Stimulated activated CD4-positive, alpha-beta T cell treated with anti-CD3 and anti-CD28 coated beads, Interleukin-1b, Interleukin-23, amount 100 ng/mL, for 1 hour (primary cell): Measurements from ENCODE around the gene FAM131C.
"Not testable (repeated sequence)": the region's sequence is repeated elsewhere in the genome, so short reads cannot be mapped to it uniquely, and the experiment has no call there.

Experiments
- DNase-seq, 2 donors: peaks; one replicate each; pipeline ENCODE4 v3.0.0-alpha.2; 2020; ENCODE audit warnings: low read depth in 2 of 2

The FAM131C gene

DNA sequence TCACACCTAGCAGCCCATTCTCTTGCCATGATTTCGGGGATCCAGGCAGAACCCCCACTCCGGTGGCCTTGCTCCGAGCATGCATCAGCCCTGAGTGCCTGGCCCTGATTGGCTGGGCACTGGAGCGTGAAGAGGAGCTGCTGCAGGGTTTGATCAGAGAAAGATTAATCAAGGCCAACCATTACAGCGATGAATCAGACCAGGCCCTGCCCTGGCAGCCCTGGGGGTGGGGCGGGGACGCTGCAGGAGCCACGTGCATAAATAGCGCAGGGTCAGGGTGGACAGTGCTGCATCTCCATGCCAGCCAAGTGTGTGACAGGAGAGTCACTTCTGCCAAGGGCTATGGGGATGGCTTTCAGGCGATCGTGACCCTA, 3.4 kb upstream of the FAM131C start:
- DNase-seq = no peak

- DNase-seq = no peak
These were observed 2.8 kb upstream of the FAM131C start for GRCh38 chr1:16076031-16076864.

- DNase-seq = no peak
These were observed 2.0 kb upstream of the FAM131C start for GRCh38 chr1:16075337-16076030.

GRCh38 chr1:16074217-16074616, 766 bp upstream of the FAM131C start:
- DNase-seq = no peak

DNA sequence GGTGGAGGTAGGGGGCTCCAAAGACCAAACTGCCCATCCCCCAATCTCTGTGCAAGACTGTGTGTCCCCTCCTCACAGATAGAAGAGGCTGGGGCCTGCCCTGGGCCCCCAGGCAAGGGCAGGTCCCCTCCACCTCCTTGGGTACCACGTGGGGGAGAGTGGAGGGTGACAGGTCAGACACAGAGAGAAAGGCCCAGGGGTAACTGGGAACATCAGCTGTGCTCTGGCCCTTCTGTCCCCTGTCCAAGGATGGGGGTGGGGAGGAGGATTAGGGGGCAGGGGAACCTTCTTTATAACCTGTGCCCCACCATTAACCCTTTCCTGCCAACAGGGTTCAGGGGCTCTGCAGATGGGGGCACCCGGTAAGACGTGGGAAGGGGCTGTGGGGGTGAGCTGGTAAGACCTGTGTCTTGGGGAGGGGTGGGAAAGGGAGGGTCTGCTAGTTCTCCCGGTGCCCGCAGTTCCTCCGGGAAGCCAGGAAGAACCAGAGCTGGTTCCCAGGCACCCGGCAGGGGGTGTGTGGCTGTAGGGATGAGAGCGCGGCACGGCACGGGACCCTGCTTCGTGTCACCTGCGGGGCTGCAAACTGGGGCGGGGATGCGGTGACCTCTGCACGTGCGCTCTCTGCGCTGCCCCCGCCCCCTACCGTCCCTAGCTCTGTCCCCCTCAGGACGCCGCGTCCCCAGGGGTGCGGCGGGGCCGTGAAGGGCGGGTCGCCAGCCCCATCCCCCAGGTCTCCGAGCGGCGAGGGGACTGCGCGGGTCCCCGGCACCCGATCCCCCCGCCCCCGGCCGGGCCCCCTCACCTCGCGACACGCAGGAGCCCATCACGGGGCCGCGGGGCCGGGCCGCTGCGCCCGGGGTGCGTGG, 601 bp downstream of the FAM131C start:
- DNase-seq = no peak

DNA sequence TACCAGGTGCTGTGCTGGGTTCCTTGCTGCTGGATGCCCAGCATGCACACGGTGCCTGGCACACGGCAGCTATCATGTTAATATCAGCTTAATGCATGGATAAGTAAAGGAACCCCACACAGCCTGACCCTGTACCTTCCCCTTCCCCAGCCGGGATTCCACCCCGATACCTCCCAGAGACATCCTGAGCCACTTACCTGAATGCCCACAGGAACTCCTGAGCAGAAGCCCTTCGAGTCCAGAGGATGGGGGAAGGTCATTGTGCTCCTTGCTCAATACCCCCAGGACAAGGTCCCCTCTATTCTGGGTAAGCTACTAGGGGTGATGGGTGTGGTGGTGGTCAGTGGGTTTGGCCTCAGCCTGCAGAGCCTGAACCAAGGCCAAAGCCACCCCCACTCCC, 1.4 kb downstream of the FAM131C start:
- no peak for DNase-seq

- DNase-seq = no peak
These were observed 1.8 kb downstream of the FAM131C start for GRCh38 chr1:16071614-16072013.

DNA sequence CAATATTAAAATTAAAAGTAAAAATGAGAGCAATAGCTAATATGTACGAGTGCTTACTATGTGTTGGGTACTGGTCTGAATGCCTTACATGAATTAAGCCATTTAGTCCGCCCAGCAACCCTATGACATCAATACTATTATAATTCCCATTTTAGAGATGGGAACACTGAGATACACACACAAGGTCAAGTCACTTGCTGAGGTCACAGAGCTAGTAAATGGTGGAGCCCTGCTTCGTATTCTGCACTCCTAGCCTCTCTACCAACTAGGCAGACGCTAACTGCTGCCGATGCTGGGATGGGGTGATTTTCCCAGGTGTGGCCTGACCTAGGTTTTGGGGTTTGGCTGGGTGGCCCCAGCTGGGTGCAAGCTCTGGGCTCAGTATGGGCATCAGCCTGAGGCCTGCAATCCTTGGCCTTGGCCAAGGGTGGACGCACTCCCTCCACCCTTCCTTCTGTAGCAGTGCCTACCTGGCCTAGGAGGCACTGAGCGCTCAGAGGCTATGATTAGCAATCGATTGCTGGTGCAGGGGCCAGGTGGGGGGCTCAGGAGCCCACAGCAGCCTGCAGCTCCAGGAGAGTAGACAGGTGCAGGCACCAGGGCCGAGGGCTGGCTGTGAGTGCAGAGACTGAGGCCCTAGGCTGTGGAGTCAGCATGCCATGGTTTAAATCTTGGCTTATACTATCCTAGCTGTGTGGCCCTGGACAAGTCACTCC, 2.7 kb downstream of the FAM131C start:
- DNase-seq = no peak

DNA sequence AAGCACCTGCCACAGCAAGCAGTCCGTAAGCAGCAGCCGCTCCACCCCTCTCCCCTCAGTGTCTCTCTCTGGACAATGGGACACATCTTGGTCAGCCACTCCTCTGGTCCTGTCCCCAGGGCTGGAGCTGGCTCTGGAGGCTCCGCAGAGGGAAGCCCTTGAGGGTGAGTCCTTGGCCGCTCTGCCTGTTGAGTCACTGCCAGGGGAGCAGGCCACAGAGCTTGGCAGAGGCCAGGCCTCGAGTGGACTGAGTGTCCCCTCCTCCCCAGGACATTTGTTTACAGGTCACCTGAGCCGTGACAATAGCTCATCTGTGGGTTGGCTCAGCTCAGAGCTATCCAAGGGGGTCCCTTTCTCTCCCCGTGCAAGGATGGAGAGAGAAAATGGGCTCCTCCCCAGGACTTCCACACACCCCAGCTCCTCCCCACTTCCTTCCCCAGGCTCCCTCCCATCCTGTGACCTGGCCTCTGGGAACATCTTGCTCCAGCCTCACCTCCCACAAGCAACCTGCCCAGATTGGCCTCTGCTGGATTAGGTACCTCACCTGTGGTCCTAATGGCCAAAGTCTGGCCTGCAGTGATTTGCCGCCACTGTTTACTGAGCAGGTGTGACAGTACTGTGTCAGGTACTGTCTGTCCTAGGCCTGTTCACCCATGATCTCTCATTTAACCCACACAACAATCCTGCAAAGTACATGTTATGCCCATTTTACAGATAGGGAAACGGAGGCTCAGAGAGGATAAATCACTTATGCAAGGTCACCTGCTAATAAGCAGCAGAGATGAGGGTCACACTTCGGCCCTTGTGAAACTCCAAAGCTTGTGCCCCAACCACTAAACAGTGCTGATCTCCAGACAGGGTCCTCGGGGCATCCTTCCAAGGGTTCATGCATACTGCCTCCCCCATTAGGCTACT, 4.8 kb downstream of the FAM131C start:
- no peak for DNase-seq

GRCh38 chr1:16067933-16068332, 5.5 kb downstream of the FAM131C start:
- no peak for DNase-seq

DNA sequence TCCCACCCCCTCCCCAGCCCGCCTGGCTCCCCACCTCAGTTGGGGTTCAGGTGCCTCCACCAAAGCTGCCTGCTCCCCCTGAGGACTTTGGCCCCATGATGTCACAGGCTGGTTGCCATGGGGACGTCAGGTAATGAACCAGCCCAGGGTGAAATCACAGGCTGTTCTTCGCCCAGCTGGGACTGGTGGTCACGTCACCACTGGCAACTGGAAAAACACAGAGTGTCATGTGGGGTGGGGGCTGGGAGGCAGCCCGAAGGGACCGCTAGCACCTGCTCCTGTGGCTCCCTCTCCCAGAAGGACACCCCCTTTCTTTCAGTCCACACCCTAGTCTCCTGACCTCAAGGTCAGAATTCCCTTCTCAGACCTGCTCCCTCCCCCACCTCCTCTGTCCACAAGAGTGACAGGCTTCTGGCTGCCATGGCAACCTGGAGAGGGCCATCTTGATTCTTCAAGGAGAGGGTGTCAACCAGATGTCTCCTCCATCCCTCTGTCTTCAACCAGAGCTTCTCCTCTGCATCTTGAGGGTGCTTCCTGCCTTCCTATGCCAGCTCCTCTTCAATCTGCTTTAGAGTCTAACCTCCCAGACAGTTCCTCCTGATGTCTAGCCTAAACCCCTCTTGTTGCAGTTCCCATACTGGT, 6.2 kb downstream of the FAM131C start:
- no peak for DNase-seq

- no peak for DNase-seq
These were observed 7.2 kb downstream of the FAM131C start for GRCh38 chr1:16066245-16066644.

GRCh38 chr1:16065269-16065576, 8.2 kb downstream of the FAM131C start:
- no peak for DNase-seq

GRCh38 chr1:16064536-16065268, 8.7 kb downstream of the FAM131C start:
- no peak for DNase-seq

GRCh38 chr1:16063921-16064320, 9.5 kb downstream of the FAM131C start:
- DNase-seq = no peak

- no peak for DNase-seq
These were observed 10.1 kb downstream of the FAM131C start for GRCh38 chr1:16063226-16063829.

DNA sequence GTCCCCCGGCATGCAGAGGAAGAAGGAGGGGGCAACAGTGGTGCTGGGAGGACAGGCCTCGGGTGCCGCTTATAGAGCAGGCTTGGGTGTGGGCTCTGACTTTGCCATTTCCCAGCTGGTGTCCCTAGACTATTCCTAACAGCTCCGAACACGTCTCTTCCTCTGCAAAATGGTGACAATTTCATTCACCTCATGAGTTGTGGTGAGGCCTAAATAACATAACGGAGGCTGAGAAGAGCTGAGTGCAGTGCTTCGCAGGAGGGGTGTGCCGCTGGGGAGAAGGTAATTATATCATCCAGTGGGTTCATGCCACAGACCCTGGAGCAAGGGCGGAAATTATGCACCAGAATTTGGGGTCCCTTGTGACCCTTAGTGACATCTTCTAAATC, 10.8 kb downstream of the FAM131C start:
- not testable (repeated sequence) for DNase-seq

- DNase-seq = not testable (repeated sequence)
These were observed 11.3 kb downstream of the FAM131C start for GRCh38 chr1:16061989-16062686.

GRCh38 chr1:16061266-16061665, 12.2 kb downstream of the FAM131C start:
- no peak for DNase-seq
